ENCODE data around the gene QRICH1. TPM values are rescaled to one million over a fixed set of nuclear protein-coding genes. Genes with fewer than 3 reads are reported as not detected.

The QRICH1 gene
- total and polyA plus RNA-seq, 2 donors (not counting 3 experiments of a cell fraction or from before 2014, with no cell fraction given): 89.7 to 116 TPM

- CTCF ChIA-PET: interaction anchor here (0.8 to 3.2 kb wide), 13 partner anchors 9 to 338 kb away, joined by 3 to 19 read pairs (median 4); partner anchors contain the start of genes DAG1, KLHDC8B, QRICH1 and USP19
- POLR2A ChIA-PET: no interaction called here
- Histone ChIP-seq H3K9me1 (replicated peaks; ENCODE audit: control insufficient read depth, extremely low read depth, insufficient read depth, low read length) (no peaks in the 10 kb centered on the region), H2AFZ (ENCODE audit: low read depth, low read length) (no peak overlapping the region), H3K36me3 (ENCODE audit: control insufficient read depth in 2 of 2, extremely low read depth in 1 of 2, insufficient read depth in 2 of 2, low read length in 2 of 2) (peaks cover 0 to 35% of the 10 kb centered on the region in 2 experiments), H3K27ac (ENCODE audit: insufficient read depth, low read depth, low read length) (peak overlapping the region; percentile 58), H3K79me2 (ENCODE audit: control insufficient read depth, insufficient read depth, low read length) (peaks cover 25% of the 10 kb centered on the region), H3K27me3 (ENCODE audit: control insufficient read depth in 2 of 2, insufficient read depth in 2 of 2, low read length in 2 of 2) (no peaks in the 10 kb centered on the region), H3K4me3 (replicated peaks in 1 of 3; ENCODE audit: insufficient read depth in 1 of 3, low read depth in 1 of 3, low read length in 3 of 3) (peak overlapping the region; percentile 58 to 89 (median 83)), H3K4me1 (ENCODE audit: control insufficient read depth, extremely low read depth, insufficient read depth, low read length) (peaks cover 14% of the 10 kb centered on the region), H3K4me2 (ENCODE audit: insufficient read depth, low read length) (peak overlapping the region; percentile 72), H4K20me1 (replicated peaks; ENCODE audit: control insufficient read depth, extremely low read depth, insufficient read depth, low read length) (no peaks in the 10 kb centered on the region), H3K9ac (replicated peaks; ENCODE audit: extremely low read depth, insufficient read depth, low read length) (peak overlapping the region; percentile 72), H3K9me3 (replicated peaks; ENCODE audit: control insufficient read depth, insufficient read depth, low read length) (no peaks in the 10 kb centered on the region)
- FAIRE-seq (no peak), DNase-seq (ENCODE audit: low read depth, low spot score) (no peak)
- dilution Hi-C loops (cut with MboI; ENCODE audit: extremely low pct_ligation_motif_present, low sequenced_read_pairs): no loop called here
- intact Hi-C loops (cut with micrococcal nuclease): loop anchor here (2.0 kb wide), 2 partner anchors 27 to 39 kb away; partner anchors contain the start of genes KLHDC8B and QARS1
- no peak for TF ChIP-seq POLR2A (IDR thresholded peaks at IDR 0.05; ENCODE audit: low read depth, low read length)
- TF ChIP-seq, protein P1, sequence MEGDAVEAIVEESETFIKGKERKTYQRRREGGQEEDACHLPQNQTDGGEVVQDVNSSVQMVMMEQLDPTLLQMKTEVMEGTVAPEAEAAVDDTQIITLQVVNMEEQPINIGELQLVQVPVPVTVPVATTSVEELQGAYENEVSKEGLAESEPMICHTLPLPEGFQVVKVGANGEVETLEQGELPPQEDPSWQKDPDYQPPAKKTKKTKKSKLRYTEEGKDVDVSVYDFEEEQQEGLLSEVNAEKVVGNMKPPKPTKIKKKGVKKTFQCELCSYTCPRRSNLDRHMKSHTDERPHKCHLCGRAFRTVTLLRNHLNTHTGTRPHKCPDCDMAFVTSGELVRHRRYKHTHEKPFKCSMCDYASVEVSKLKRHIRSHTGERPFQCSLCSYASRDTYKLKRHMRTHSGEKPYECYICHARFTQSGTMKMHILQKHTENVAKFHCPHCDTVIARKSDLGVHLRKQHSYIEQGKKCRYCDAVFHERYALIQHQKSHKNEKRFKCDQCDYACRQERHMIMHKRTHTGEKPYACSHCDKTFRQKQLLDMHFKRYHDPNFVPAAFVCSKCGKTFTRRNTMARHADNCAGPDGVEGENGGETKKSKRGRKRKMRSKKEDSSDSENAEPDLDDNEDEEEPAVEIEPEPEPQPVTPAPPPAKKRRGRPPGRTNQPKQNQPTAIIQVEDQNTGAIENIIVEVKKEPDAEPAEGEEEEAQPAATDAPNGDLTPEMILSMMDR (IDR thresholded peaks at IDR 0.05; ENCODE audit: extremely low read depth in 1 of 2, insufficient read depth in 1 of 2, low read depth in 1 of 2, low read length in 2 of 2): no peak
- TF ChIP-seq JUN (IDR thresholded peaks at IDR 0.05; ENCODE audit: borderline replicate concordance, insufficient read depth, insufficient read length, low read depth): no peak
- no peak for TF ChIP-seq FOS (IDR thresholded peaks at IDR 0.05; ENCODE audit: borderline replicate concordance, insufficient read depth, low read length)
- TF ChIP-seq GATA2 (IDR thresholded peaks at IDR 0.05; ENCODE audit: insufficient read depth, insufficient read length, low read depth, low read length): no peak
- TF ChIP-seq POLR2AphosphoS5 (IDR thresholded peaks at IDR 0.05; ENCODE audit: insufficient read depth, low read depth, low read length): no peak
- no peak for TF ChIP-seq EZH2 (IDR thresholded peaks at IDR 0.05; ENCODE audit: borderline replicate concordance, low read depth, low read length, severe bottlenecking)
- TF ChIP-seq, protein P2, sequence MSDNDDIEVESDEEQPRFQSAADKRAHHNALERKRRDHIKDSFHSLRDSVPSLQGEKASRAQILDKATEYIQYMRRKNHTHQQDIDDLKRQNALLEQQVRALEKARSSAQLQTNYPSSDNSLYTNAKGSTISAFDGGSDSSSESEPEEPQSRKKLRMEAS (IDR thresholded peaks at IDR 0.05; ENCODE audit: insufficient read depth, insufficient read length): no peak
- TF ChIP-seq MYC (IDR thresholded peaks at IDR 0.05; ENCODE audit: low read depth, low read length): no peak
- no TSS peak for BruUV-seq (replicated peaks)
Measured at GRCh38 chr3:49132073-49132436, 38.2 kb upstream of the QRICH1 start.
